Mucosa of rectum (tissue), 2 donors: ENCODE data around the gene SEC14L3.
"Not testable (repeated sequence)": the region's sequence is repeated elsewhere in the genome, so short reads cannot be mapped to it uniquely, and the experiment has no call there.

Experiments
- H3K27ac ChIP-seq, 2 donors: one replicate each; pipeline ENCODE4 v1.7.0; 2013; ENCODE audit warnings: inconsistent platforms in 2 of 2, low read depth in 2 of 2, low read length in 2 of 2
- H3K27me3 ChIP-seq, 2 donors: one replicate each; pipeline ENCODE4 v1.7.0; 2013; ENCODE audit warnings: low read length in 2 of 2; ENCODE audit not compliant: control insufficient read depth in 2 of 2, insufficient read depth in 2 of 2
- H3K36me3 ChIP-seq, 2 donors: one replicate each; pipeline ENCODE4 v1.7.0; 2013; ENCODE audit warnings: low read length in 2 of 2; ENCODE audit not compliant: control insufficient read depth in 2 of 2, insufficient read depth in 2 of 2
- H3K4me1 ChIP-seq, 2 donors: one replicate each; pipeline ENCODE4 v1.7.0; 2013; ENCODE audit warnings: low read length in 2 of 2, mild to moderate bottlenecking in 1 of 2; ENCODE audit not compliant: control insufficient read depth in 2 of 2, insufficient read depth in 2 of 2
- H3K4me3 ChIP-seq, 2 donors: one replicate each; pipeline ENCODE4 v1.7.0; 2013; ENCODE audit warnings: low read length in 2 of 2
- H3K9ac ChIP-seq, 2 donors: one replicate each; pipeline ENCODE4 v1.7.0; 2013; ENCODE audit warnings: low read length in 2 of 2, low read depth in 1 of 2, mild to moderate bottlenecking in 1 of 2
- H3K9me3 ChIP-seq, 2 donors: one replicate each; pipeline ENCODE4 v1.7.0; 2013; ENCODE audit warnings: low read length in 2 of 2; ENCODE audit not compliant: control insufficient read depth in 2 of 2
- donor health status: healthy.
- donor health status: Normal muscosa, but diverticular disease.

Gene SEC14L3

DNA sequence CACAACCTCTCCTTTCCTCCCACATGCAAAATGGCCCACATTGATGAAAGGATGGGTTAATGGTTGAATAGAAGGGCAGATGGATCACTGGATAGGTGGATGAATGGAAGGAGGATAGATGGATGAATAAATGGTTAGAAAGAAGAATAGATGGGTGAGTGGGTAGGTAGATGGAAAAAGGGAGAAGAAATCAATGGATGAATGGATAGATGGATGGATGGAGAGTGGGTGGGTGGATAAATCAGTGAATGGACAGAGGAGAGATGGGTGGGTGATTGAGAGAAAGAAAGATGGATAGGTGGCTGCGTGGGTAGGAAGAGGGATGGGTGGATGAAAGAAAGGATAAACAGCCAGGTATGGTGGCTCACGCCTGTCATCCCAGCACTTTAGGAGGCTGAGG, 1.2 kb downstream of the SEC14L3 start:
- no peaks in the 10 kb centered on the region for H3K9me3 ChIP-seq
- H3K4me1 ChIP-seq, result no peaks in the 10 kb centered on the region
- no peak overlapping the region for H3K27ac ChIP-seq
- no peaks in the 10 kb centered on the region for H3K36me3 ChIP-seq
- H3K27me3 ChIP-seq, result no peaks in the 10 kb centered on the region
- H3K4me3 ChIP-seq, result no peak overlapping the region
- no peak overlapping the region for H3K9ac ChIP-seq

DNA sequence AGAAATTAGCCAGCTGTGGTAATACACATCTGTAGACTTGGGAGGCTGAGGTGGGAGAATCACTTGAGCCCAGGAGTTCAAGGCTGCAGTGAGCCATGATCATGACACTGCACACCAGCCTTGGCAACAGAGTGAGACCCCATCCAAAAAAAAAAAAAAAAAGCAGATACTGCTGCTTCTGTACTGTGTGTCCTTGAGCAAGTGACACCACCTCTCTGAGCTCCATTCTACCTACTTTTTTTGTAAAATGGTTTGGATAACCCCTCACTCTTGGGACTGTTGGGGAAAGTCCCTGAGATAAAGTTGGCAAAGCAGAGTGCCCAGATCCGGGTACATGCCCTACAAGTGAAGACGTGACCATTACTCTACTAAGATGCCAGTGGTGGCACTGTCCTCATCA, 2.7 kb downstream of the SEC14L3 start:
- Histone ChIP-seq H3K36me3 (no peaks in the 10 kb centered on the region), H3K9me3 (no peaks in the 10 kb centered on the region), H3K27ac (no peak overlapping the region), H3K9ac (no peak overlapping the region), H3K4me3 (no peak overlapping the region), H3K27me3 (no peaks in the 10 kb centered on the region), H3K4me1 (no peaks in the 10 kb centered on the region)

DNA sequence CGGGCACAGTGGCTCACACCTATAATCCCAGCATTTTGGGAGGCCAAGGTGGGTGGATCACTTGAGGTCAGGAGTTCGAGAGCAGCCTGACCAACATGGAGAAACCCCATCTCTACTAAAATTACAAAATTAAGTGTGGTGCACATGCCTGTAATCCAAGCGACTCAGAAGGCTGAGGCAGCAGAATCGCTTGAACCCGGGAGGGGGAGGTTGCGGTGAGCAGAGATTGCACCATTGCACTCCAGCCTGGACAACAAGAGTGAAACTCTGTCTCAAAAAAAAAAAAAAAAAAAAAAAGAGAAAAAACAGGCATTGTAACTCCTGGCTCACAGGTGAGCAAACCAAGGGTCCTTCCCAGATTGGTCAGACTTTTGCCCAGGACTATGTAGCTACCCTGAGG, 11.3 kb downstream of the SEC14L3 start:
- not testable (repeated sequence) for H3K9ac ChIP-seq, H3K9me3 ChIP-seq, H3K27ac ChIP-seq, H3K4me3 ChIP-seq, H3K4me1 ChIP-seq, H3K27me3 ChIP-seq, H3K36me3 ChIP-seq

DNA sequence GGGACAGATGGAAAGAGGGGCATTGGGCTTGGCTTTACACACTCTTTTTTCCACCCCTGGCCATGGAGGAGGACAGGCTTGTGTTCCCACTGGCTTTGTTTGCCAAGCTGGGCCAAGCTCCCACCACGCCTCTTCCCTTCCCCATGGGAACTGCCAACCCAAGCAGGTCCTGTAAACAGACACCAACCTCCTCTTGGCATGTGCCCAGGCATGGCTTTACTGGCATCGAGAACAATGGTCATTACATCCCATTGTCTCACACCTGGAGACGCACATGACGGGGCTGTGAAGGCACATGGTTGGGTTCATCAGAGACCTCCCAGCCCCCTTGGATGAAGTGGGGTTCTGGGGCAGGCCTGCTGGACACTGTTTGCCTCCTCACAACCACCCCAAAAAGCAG, 11.7 kb downstream of the SEC14L3 start:
- Histone ChIP-seq H3K9ac (no peak overlapping the region), H3K36me3 (no peaks in the 10 kb centered on the region), H3K9me3 (no peaks in the 10 kb centered on the region), H3K4me1 (no peaks in the 10 kb centered on the region), H3K4me3 (no peak overlapping the region), H3K27ac (no peak overlapping the region), H3K27me3 (peaks cover 0 to 4% of the 10 kb centered on the region in 2 donors)

DNA sequence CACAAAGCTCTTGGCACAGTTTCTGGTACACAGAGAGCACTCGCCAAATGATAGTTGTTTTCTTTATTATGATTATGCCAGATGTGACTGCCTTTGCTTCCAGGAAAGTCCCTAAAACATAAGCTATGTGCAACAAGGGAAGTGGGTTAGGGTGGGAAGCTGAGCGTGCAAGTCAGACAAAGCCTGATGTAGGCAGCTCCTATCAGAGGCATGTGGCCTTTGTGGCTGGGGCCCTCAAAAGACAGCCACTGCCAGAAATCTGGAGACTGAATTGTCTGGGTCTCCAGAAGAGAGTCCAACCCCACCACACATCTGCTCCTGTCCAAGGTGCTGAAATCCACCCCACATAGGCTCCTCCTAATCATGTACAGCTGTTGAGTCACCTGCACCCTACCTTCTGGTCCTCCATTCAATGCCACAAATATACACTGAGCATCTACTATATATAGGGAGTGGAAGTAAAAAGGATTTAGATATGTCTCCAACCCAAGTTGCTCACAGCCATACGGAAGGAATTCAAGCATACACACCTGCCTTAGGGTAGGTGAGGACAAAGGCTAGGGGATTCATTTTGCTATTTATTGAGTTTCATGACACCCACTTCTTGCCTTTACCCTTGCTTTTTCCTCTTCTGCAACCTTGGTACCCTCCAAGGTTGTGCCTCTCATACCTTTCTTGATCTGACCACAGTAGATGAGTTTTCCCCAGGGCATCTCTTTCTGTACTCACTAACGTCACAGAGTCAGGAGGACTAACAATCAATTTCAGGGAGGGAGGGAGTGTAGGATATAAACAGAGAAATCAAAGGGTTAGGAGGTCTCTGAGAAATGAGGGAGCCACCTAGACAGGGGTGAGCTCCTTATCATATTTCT, 12.4 kb downstream of the SEC14L3 start:
- no peak overlapping the region for H3K27ac ChIP-seq
- H3K4me1 ChIP-seq, result no peaks in the 10 kb centered on the region
- no peak overlapping the region for H3K4me3 ChIP-seq
- no peaks in the 10 kb centered on the region for H3K9me3 ChIP-seq
- no peaks in the 10 kb centered on the region for H3K36me3 ChIP-seq
- H3K27me3 ChIP-seq, result peaks cover 0 to 4% of the 10 kb centered on the region in 2 donors
- no peak overlapping the region for H3K9ac ChIP-seq

DNA sequence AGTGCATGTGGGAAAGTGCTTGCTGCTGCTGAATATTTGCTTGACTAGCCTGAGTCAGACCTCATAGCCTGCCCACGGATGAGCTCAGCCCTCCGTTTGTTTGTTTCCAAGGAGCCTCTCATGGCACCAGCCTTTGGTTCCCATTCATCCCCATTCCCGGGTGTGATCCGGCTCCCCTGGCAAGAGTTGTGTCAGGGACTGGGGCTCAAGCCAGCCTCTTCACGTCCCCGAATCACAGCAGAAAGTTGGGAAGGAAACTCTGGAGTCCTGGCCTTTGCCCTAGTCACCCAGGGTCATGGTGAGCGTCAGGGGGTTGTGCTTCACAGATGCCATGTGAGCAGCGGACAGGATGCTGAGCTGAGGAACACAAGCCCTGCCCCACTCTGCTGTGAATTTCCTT, 13.8 kb downstream of the SEC14L3 start:
- H3K4me3 ChIP-seq, result no peak overlapping the region
- no peak overlapping the region for H3K9ac ChIP-seq
- no peaks in the 10 kb centered on the region for H3K36me3 ChIP-seq
- no peaks in the 10 kb centered on the region for H3K9me3 ChIP-seq
- no peaks in the 10 kb centered on the region for H3K4me1 ChIP-seq
- H3K27ac ChIP-seq, result no peak overlapping the region
- peaks cover 0 to 4% of the 10 kb centered on the region in 2 donors for H3K27me3 ChIP-seq

DNA sequence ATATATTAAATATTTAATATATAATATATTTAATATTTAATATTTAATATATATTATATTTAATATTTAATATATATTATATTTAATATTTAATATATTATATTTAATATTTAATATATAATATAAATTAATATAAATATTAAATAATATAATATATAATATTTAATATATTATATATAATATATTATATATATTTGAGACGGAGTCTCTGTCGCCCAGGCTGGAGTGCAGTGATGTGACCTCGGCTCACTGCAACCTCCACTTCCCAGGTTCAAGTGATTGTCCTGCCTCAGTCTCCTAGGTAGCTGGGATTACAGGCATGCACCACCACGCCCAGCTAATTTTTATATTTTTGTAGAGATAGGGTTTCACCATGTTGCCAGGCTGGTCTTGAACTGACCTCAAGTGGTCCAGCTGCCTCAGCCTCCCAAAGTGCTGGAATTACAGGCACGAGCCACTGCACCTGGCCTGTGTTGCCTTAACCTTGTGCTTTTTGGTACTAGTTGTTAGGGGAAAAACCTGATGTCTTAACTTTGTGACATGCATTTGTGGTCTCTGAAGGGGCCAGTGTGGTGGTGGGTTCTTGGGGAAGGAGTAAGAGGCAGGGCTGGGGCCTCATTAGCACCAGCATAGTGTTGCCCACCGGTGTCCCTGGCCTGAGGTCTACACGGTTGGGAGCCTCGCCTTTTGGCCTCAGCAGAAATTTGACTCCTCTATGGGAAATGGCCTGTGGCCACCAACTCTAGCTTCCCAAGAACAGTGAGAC, 16.6 kb downstream of the SEC14L3 start:
- no peak overlapping the region for H3K9ac ChIP-seq
- H3K36me3 ChIP-seq, result no peaks in the 10 kb centered on the region
- H3K9me3 ChIP-seq, result no peaks in the 10 kb centered on the region
- no peak overlapping the region for H3K27ac ChIP-seq
- H3K4me1 ChIP-seq, result no peaks in the 10 kb centered on the region
- no peak overlapping the region for H3K4me3 ChIP-seq
- peaks cover 0 to 4% of the 10 kb centered on the region in 2 donors for H3K27me3 ChIP-seq

DNA sequence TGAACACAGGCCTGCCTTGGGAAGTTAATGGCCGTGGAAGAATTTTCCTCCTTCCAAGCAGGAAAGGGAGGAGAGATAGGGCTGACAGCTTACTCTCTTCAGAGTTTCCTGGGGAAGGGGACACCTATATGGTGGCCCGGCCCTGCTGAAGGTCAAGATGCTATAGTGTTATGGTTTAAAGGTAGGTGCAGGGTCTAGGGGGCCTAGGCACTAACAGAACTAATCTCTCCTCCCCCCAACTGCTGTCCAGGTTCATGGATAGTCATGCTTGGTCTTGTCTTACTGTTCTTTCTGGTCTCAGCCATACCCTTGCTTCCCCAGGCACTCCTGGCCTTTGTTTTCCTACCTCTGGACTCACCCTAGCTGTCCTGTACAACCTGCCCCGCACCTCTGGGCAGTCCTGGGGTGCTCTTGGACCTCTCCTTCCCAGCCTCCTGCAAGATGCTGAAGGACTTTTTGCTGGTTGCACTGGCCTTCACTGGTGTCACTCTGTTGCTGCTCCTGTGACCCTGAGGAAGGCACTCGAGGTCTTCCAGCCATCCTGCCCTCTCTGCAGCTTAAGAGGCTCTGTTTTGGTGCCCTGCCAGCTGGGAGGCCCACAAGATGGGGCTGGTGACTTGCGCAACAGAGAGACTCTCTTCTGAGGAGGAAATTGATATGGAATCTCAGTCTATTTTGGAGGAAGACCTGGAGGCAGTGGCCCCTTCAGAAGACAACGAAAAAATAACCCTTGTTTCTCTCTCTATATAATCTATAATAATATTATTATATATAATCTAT, 17.9 kb downstream of the SEC14L3 start:
- H3K9ac ChIP-seq, result no peak overlapping the region
- H3K4me3 ChIP-seq, result no peak overlapping the region
- no peaks in the 10 kb centered on the region for H3K9me3 ChIP-seq
- peaks cover 2 to 4% of the 10 kb centered on the region in 2 donors for H3K27me3 ChIP-seq
- no peak overlapping the region for H3K27ac ChIP-seq
- no peaks in the 10 kb centered on the region for H3K4me1 ChIP-seq
- no peaks in the 10 kb centered on the region for H3K36me3 ChIP-seq

DNA sequence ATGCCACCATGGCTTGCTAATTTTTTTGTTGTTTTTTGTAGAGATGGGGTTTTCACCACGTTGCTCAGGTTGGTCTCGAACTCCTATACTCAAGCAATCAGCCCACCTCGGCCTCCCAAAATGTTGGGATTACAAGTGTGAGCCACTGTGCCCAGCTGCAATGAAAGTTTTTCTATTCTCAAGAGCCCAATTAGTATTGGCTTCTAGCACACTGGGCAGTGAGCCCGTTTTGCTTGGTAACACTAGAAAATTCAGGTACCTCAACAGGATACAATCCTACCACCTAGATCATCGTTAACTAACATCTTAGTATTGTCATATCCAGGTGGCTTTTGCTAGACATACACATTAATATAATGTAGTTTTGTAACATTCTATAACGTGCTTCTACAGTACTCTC, 19.0 kb downstream of the SEC14L3 start:
- no peak overlapping the region for H3K9ac ChIP-seq
- H3K4me3 ChIP-seq, result no peak overlapping the region
- no peaks in the 10 kb centered on the region for H3K9me3 ChIP-seq
- no peaks in the 10 kb centered on the region for H3K36me3 ChIP-seq
- H3K27ac ChIP-seq, result no peak overlapping the region
- H3K4me1 ChIP-seq, result no peaks in the 10 kb centered on the region
- H3K27me3 ChIP-seq, result peaks cover 2 to 4% of the 10 kb centered on the region in 2 donors

DNA sequence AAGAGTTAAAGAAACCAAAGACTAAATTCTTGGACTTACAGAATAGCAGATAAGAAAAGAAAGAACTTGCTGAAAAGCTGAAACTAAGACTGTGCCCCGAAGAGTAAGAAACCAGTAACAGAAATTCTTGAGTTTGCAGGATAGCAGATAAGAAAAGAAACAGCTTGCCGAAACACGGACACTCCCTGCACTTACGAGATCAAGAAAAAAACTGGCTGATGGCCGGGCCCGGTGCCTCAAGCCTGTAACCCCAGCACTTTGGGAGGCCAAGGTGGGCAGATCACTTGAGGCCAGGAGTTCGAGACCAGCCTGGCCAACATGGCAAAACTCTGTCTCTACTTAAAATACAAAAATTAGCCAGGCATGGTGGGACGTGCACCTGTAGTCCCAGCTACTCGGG, 20.3 kb downstream of the SEC14L3 start:
- not testable (repeated sequence) for H3K36me3 ChIP-seq, H3K4me3 ChIP-seq, H3K27ac ChIP-seq, H3K9me3 ChIP-seq, H3K27me3 ChIP-seq, H3K9ac ChIP-seq, H3K4me1 ChIP-seq
